Superior temporal gyrus (tissue), 1 donor: Measurements from ENCODE around the gene INO80C.

Experiments used
- DNase-seq: peaks from one replicate; pipeline ENCODE4 v3.0.0-alpha.2; 2016; ENCODE audit errors: extremely low spot score

INO80C gene

DNA sequence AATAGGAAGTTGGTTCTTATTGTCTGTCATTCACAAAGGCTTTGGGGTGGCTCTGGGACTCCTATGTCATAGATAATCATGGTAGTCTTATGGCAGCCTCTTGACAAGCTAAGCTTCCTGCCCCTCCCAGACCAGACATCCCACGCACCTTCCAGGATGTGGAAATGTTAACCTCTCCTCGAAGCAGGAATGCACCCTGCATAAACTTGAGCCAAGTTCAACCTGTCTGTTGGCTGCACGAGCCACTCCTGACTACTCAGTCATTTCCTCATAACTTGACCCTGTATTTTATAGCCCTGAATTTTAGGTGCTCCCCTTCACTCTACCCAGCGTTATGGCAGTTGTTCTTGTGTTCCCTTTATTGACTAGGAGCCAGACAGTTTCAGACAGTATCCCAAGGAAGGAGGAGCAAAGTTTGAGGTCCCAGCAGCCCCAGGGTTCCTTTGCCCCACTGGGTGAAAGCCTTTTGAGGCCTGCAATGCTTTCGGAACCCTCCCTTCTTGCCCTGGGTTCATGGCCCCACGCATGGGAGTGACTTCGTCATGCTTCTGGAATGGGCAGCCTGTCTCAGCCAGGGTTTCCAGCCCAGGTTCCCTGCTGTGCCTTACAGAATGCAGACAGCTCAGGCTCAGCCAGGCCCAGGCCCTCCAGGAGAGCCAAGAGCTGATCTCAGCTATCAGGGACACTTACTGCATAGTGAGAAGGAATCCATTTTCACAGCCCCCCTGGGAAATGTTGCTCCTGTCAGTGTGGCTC, 15.6 kb upstream of the INO80C start:
- no peak for DNase-seq

DNA sequence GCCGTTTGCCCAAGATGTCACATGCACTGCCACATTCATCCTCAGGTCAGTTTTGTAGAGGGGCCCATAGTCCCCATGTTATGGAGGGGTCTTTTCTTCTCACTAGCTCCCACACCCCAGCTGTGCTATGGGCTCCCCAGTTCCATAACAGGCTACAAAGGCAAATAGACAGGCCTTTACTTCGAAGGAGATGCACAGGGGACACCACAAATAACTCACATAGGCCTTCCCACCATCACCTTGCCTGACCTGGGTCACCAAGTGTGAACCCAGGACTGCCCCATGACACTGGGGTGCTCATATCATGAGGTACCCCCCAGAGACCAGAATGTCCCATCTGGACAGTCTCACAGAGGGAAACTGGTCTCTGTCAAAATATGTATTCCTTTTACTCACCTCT, 15.0 kb upstream of the INO80C start:
- no peak for DNase-seq

DNA sequence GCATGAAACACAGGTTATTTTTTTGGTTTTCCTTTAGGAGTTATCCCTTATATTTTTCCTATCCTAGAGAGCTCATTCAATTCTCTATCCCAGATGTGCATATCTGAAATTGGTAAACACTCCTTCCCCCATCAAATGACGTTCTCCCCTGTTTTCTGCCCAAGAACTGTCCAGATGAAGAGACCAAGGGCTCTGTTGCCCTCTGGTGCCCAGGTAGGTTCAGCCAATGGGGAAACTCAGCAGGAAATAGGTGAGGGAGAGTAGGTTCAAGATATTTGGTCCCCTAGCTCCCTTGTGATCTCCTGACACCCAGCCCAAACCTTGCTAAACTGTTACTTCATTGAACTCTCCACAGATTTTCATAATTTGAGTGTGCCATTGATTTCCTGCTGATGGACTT, 14.1 kb upstream of the INO80C start:
- DNase-seq, result no peak

DNA sequence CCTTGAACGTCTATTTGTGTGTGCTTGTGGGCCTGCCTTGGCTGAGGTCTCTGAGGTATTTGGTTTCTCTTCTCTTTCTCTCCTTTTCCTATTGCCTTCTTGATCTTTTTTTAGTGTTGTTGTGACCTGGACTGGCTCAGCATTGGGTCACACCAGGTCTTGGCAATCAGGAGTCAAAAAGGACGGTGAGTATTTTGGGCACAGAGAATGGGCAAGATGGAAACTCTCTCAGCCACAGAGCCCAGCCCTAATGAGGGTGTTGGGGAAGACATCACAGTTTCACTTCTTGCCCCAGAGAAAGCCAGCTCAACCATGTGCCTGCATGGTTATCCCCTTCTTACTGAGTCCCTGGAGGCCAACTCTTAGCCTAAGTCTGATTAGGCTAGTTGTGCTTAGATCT, 13.7 kb upstream of the INO80C start:
- no peak for DNase-seq

DNA sequence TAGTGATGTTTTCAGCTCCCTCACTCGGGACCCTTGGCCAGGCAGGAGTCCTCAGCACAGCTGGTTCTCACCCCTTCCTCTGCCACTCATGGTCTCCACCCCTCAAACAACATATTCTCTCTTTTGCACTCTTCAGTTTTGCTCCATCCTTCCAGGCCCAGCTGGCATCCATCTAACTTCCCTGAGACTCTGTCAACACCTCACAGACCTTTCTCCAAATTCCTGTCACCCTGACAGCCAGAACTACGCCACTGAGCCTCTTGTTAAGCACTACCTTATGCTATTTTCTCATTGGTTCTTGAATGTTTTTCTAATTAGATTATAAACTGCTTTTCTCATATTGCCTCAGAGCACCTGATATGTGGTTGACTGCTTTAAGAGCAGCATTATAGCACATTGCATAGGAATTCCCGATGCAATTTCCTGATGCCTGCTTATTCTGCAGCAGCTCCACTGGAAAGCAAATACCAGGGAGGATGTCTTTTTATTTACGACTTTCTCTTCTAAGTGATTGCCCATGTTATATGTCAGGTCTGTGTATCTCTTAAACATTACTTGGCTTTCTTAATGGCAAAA, 12.4 kb upstream of the INO80C start:
- no peak for DNase-seq

DNA sequence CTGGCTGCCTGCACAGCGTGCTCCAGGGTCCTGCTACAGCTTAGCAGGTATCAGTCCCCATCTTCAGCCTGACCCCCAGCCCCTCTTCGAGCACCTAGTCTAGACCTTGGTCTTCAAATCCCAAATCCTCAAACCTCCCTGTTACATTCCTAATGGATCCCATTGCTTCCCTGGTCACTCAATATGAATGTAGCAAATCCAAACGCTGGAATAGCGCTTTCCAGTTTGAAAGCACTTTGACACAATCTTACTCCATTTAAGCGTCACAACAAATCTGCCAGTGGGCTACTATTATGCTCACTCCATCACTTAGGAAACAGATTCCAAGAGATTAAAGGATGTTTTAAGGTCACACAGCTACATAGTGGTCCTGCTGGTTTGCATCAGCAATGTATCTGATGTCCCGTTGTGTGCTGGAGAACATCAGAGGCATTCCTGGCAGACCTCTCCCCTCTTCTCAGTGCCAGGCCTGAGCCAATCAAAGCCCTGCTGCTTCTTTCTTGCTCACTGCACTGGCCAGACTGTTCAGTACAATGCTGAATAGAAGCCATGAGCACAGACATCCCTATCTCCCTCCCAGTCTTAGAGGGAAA, 11.1 kb upstream of the INO80C start:
- DNase-seq, result no peak

DNA sequence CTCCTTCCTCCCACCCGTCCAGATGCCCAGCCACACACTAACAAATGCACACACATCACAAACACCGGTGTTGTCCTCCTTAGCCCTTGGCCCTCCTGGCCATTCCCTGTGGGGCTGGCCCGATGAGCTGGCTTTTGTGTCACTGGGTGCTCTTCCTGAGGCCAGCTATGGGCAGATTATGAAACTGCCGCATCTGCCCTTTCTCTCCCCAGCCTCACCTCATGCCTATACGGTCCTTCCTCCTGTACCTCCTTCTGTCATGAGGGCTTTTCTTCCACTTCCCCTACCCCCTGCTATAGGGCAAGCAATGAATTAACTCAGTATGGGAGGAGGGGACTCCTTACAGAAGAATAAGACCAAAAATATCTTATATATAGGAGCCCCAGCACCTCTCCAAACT, 10.3 kb upstream of the INO80C start:
- no peak for DNase-seq

DNA sequence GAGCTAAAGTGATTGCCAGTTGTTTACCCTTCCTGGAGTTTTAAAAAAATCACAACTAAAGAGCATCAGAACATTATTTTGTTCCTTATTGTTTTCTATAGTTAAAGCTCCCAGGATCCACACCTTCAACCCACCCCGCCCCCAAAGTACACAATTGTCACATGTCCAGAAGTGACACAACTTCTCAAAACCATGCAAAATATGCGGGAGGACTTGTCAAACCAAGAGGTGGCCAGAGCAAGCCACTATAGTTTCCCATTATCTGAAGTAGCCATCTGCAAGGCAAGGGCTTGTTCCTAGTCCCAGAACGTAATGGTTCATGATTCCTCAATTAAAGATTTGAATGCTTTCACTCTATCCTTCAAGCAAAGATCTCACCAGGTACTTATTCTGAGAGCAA, 9.9 kb upstream of the INO80C start:
- no peak for DNase-seq

DNA sequence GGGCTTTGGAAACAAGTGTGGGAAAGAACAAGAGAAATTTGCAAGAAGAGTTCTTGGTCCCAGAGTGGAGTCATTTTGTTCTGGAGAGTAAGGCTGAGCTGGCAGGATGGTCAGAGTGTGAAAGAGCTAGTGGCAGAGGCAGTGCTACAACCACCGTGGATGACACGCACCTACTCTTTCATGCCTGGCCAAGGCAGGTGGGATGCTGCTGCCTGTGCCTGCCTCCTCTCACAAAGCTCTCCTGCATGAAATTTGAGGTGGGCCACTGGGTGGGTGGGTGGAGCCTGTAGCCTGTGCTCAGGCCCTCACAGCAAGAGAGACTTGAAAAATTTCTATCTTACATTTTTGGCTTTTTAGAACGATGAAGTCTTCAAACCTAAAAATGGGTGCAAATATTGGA, 9.4 kb upstream of the INO80C start:
- DNase-seq, result no peak

DNA sequence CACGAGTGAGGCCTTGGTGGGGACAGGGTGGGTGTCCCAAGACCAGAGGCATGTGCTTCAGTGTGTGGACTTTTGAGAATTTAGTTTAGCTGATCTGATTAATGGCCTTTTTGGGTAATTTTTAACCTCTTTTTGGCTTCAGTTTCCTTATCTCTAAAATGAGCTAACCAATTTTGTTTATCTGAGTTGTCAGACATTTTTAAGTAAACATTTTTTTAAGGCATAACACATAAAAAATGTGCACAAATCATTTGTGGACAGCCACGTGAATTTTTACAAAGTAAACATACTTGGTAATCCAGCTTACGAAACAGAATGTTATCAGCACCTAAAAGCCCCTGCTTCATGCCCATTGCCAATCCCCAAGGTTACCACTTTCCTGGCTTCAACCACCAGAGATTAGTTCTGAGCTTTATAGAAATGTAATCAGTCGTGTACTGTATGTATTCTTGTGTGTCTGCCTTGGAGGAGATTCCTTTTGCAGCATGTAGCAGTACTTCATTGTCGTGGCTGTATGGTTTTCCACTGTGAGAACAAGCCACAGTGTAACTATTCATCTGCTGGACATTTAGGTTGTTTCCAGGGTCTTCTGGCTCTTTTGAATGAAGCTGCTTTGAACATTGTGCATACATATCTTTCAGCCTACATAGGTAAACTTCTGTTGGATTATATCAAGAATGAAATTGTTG, 8.4 kb upstream of the INO80C start:
- no peak for DNase-seq

DNA sequence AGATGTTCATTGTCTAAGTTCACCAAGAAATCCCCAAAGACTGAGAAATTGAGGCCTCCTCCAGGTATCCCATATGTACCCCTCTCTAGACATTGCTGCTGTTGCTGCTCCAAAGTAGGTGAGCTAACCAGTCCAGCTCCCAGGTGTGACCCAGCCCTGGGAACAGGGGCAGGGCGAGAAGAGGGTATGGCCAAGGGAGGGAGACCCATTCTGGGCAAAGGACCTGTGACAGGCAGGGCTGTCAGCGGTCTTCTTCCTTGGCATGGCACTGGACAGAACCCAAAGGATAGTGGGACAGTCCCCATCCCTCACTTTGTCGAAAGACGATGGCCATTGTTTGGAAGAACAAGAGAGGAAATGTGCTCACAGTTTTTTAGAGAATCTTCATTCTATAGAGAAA, 7.2 kb upstream of the INO80C start:
- DNase-seq, result no peak

DNA sequence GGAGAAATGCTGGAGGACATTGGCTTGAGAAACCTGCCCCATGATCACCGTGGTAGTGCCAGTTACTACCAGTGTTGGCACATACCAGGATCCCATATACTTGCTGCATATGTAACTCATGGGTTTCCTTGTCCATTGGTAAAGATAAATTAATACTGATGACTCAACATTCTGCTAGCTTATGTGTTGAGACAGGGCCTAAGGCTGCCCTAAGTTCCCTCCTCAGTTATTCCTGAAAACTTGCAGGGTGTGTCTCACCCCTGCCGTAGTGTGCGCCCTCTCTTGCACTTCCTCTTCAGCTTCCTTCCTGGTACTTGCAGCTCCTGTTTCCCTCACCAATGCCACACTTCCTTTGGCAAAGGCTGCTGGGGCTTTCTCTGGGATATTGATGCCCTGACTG, 4.3 kb upstream of the INO80C start:
- DNase-seq, result no peak

DNA sequence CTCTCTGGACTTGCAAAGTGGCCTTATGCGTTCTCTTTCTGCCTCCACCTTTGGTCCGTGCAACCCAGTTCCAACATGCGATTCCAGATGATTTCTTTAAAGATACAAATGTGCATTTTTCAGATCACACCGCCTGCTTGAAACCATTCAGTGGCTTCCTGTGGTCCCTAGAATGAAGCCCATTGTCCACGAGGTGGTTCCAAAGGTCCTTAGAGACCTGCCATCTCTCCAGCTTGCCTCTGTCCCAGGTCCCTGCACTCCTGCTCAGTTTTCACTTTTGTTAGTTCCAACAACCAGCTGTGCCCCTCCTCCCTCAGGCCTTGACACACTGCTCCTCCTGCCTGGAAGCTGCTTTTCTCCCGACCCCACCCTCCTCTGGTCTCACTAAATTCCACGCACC, 3.6 kb upstream of the INO80C start:
- no peak for DNase-seq

DNA sequence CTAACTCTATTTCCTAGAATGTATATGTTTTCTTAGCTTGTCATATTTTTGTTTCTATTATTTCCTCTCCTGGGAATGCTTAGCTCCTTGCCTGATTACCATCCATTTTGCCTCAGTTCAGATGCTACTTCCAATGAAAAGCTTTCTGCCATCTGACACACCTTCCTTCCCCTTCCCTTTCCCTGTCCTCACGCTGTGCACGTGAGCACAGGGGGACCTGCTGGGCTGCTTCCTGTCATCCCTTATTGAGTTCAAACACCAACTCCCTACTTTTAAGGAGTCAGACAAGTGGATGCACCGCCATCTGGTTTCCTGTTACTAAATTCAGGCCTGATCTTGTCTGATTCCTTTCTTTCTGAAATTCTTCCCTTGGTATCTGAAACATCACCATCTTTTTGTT, 2.4 kb upstream of the INO80C start:
- no peak for DNase-seq

DNA sequence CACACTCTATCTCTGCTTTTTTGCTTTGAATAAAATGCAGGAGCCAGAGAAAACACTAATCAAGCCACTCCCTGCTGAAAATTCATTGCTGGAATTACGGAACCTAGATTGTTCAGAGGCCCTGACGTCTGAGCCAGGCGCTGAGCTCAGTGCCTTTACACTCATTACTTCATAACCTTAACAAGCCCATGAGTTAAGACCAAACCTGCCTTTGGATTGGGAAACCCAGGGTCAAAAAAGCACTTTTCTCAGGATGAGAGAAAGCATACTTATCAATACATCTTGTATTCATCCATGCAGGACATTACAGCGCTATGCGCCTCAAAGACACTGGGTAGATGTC, 762 bp downstream of the INO80C start:
- no peak for DNase-seq

DNA sequence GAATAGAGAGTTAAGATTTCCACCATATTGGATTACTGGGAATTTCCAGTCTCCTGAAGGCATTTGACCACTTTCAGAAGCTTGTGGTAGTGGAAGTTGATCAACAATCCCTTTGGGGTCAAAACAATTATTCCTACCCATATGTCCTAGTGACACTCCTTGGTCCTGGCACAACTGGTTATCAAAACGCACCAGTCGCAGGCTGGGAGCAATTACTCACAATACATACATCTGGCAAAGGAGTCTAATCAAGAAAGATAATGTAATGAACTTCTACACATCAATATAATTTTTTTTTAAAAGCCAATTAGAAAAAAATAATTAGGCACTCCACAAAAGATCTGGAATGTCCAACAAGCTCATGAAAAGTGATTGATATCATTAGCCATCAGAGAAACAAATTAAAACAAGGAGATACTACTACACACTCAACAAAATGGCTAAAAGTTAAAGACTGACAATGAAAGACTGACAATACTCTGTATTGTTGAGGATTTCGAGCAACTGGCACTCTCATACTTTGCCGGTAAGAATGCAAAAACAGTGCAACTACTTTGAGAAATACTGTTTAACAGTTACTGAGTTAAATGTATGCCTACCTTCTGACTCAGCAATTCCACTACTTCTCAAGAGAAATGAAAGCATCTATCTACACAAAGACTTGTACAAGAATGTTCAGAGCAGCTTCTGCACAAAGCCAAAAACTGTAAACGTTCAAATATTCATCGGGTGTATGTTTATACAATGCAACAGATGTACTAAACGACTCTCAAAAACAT, 2.0 kb downstream of the INO80C start:
- DNase-seq, result no peak

DNA sequence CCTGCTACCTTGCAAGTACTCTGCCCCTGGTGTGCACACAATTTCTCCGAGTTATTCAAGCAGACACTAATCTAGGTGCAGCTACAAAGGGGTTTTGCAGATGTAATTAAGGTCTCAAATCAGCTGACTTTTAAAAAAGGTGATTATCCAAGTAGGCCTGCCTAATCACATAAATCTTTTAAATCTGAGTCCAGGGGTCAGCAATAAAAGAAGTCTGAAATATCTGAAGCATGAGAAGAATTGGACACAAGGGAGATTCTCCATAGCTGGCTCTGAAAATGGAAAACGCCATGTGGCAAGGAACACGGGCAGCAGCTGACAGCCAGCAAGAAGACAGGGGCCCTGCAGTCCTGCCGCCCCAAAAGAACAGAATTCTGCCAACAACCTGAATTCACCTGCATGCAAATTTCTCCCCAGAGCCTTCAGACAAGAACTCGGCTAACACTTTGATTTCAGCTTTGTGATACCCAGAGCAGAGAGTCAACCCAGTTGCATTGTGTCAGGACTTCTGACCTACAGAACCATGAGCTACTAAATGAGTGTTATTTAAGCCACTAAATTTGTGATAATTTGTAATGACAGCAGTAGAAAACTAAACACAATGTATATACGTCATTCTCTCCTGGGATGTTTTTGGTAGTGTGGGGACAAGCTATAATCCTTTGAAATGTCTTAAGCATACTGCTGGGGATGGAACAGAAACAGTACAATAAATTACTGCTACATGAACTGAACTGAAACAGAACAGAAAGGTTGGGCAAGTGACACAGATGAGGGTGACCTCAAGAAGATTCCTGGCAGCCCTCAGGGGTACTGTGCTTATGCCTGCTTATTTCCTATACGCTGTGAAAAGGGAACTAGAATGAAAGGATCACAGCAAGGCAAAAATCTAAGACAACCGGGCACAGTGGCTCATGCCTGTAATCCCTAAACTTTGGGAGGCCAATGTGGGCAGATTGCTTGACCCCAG, 3.2 kb downstream of the INO80C start:
- no peak for DNase-seq

DNA sequence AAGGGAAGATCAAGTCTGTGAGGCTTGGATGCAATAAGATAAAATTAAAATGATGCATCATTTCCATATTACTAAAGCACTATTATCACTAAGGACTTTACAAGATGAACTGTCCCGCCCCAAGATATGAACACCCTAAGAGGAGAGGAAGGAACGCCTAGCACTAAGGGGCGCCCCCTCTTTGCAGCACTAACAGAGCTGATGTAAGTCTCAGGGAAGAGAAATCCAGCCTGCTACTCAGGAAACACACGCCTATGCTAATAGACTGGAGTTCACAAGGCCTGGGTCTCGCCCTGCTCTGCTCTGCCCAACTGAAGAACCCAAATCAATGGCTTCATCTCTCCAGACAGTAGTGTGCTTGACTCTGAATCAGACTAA, 6.1 kb downstream of the INO80C start:
- no peak for DNase-seq

DNA sequence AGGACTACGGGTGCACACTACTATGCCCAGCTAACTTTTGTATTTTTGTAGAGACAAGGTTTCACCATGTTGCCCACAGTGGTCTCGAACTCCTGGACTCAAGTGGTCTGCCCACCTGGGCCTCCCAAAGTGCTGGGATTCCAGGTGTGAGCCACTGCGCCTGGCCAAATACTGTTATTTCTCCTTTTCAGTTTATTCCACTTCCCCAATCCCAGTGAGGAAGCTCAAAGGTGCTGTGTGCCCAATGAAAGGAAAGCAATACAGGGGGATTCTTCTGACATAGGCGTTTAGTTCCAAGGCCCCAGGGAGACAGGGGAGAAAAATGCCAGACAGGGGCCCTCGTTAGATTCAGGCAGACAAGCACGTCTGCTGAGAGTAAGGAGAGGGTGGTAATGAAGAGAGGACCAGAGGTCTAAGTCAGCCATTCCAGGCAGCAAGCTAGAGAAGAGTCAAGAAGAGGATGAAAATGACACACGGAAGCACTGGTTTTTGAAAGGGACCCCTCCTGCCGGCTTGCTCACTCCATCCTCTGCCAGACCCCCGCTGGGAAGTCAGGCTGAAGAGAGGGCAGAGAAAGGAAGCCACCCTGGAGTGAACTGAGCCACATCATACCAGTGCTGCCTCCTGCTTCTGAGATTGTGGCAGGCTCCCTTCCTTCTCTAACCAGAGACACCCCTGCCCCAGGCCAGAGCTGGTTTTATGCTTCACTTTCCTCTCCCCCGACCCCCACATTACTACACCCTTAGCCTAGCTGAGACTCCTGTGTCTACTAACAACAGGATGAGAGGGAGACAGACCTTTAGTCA, 6.7 kb downstream of the INO80C start:
- no peak for DNase-seq

DNA sequence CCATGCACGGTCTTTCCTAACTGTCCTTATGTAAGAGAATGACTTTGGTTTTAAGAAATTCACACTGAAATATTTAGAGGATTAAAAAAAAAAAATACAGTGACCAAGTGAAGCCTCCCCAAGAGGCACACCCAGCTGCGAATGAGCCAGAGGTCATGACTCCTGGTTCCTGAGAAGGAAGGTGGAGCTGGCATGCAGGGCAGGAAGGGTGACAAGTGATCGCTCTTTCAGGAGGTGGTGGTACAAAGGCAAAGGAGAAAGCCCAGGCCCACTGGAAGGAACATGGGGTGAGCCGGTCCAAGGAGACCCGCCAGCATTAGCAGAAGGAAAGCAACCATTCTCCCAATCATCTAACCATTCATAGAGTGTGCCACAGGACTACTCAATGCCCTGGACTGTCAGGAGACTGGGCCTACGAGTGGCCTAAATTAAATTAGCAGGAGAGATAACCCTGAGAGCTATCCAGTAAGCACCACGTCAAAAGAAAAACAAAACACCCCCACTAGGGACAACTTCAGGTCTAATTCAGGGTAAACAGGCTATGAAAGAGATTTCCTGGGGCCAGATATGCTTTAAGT, 7.8 kb downstream of the INO80C start:
- no peak for DNase-seq
